ENCODE measurements around the gene CROT. TPM values are rescaled to one million over a fixed set of nuclear protein-coding genes. Genes with fewer than 3 reads are reported as not detected.

Gene CROT
- total RNA-seq, 4 donors from 2014 or later = 12.0 to 20.7 (median 12.7) TPM

GRCh38 chr7:87325576-87326370 lies 19.7 kb upstream of the CROT start:
- WGBS, 2 donors (ENCODE audit: low coverage in 1 of 2) = 78 to 95% methylated on average over 2 of the region's 2 CpGs
- Histone ChIP-seq H3K4me3 (no peak overlapping the region), H3K36me3 (peaks cover 0 to 53% of the 10 kb centered on the region in 2 donors), H3K27me3 (no peaks in the 10 kb centered on the region), H3K27ac (no peak overlapping the region), H3K9me3 (peaks cover 0 to 46% (median 7%) of the 10 kb centered on the region in 3 donors), H3K4me1 (no peaks in the 10 kb centered on the region)
- TF ChIP-seq EP300 (IDR thresholded peaks at IDR 0.05) (no peak), CTCF (IDR thresholded peaks at IDR 0.05) (no peak), POLR2AphosphoS5 (IDR thresholded peaks at IDR 0.05) (no peak), POLR2A (IDR thresholded peaks at IDR 0.05) (no peak)
- ATAC-seq = no peak

- H3K36me3 ChIP-seq = peaks cover 0 to 47% of the 10 kb centered on the region in 2 donors
- 100% methylated on average over 2 of the region's 3 CpGs for WGBS, 2 donors (ENCODE audit: low coverage in 1 of 2)
- H3K4me1 ChIP-seq = no peaks in the 10 kb centered on the region
- peaks cover 0 to 38% (median 7%) of the 10 kb centered on the region in 3 donors for H3K9me3 ChIP-seq
- no peak for ATAC-seq
- TF ChIP-seq EP300 (IDR thresholded peaks at IDR 0.05) (no peak), CTCF (IDR thresholded peaks at IDR 0.05) (no peak), POLR2A (IDR thresholded peaks at IDR 0.05) (no peak), POLR2AphosphoS5 (IDR thresholded peaks at IDR 0.05) (no peak)
- no peak overlapping the region for H3K4me3 ChIP-seq
- no peak overlapping the region for H3K27ac ChIP-seq
- no peaks in the 10 kb centered on the region for H3K27me3 ChIP-seq
These were observed 17.2 kb upstream of the CROT start for GRCh38 chr7:87328281-87328680.

- Histone ChIP-seq H3K4me3 (no peak overlapping the region), H3K27ac (no peak overlapping the region), H3K9me3 (peaks cover 0 to 38% (median 7%) of the 10 kb centered on the region in 3 donors), H3K27me3 (no peaks in the 10 kb centered on the region), H3K36me3 (peaks cover 0 to 37% of the 10 kb centered on the region in 2 donors), H3K4me1 (no peaks in the 10 kb centered on the region)
- no peak for TF ChIP-seq EP300 (IDR thresholded peaks at IDR 0.05)
- no peak for TF ChIP-seq POLR2AphosphoS5 (IDR thresholded peaks at IDR 0.05)
- no peak for TF ChIP-seq POLR2A (IDR thresholded peaks at IDR 0.05)
- TF ChIP-seq CTCF (IDR thresholded peaks at IDR 0.05) = no peak
- no peak for ATAC-seq
- WGBS, 2 donors (ENCODE audit: low coverage in 1 of 2) = 58% methylated on average over 3 of the region's 3 CpGs; no CpG with 5 or more reads in 1 of the 2 donors
These were observed 15.1 kb upstream of the CROT start for GRCh38 chr7:87330316-87330715.

GRCh38 chr7:87330942-87331341 lies 14.5 kb upstream of the CROT start:
- no peaks in the 10 kb centered on the region for H3K4me1 ChIP-seq
- ATAC-seq = no peak
- H3K9me3 ChIP-seq = peaks cover 0 to 38% (median 7%) of the 10 kb centered on the region in 3 donors
- H3K36me3 ChIP-seq = peaks cover 0 to 39% of the 10 kb centered on the region in 2 donors
- no peak overlapping the region for H3K4me3 ChIP-seq
- no peaks in the 10 kb centered on the region for H3K27me3 ChIP-seq
- TF ChIP-seq POLR2AphosphoS5 (IDR thresholded peaks at IDR 0.05) (no peak), POLR2A (IDR thresholded peaks at IDR 0.05) (no peak)
- no peak overlapping the region for H3K27ac ChIP-seq
- 83 to 88% methylated on average over 2 of the region's 2 CpGs for WGBS, 2 donors (ENCODE audit: low coverage in 1 of 2)

GRCh38 chr7:87331687-87332252 lies 13.7 kb upstream of the CROT start:
- H3K4me1 ChIP-seq = no peaks in the 10 kb centered on the region
- TF ChIP-seq CTCF (IDR thresholded peaks at IDR 0.05) (no peak), POLR2AphosphoS5 (IDR thresholded peaks at IDR 0.05) (no peak), POLR2A (IDR thresholded peaks at IDR 0.05) (no peak), EP300 (IDR thresholded peaks at IDR 0.05) (no peak)
- H3K4me3 ChIP-seq = no peak overlapping the region
- H3K36me3 ChIP-seq = peaks cover 0 to 46% of the 10 kb centered on the region in 2 donors
- peaks cover 0 to 34% (median 7%) of the 10 kb centered on the region in 3 donors for H3K9me3 ChIP-seq
- no peaks in the 10 kb centered on the region for H3K27me3 ChIP-seq
- ATAC-seq = no peak
- 94 to 100% methylated on average over 3 to 4 of the region's 5 CpGs for WGBS, 2 donors (ENCODE audit: low coverage in 1 of 2)
- H3K27ac ChIP-seq = no peak overlapping the region

All from gastroesophageal sphincter (tissue), 4 donors.